ENCODE data around the gene MEA1. TPM values are rescaled to one million over a fixed set of nuclear protein-coding genes. Genes with fewer than 3 reads are reported as not detected.
"Not testable (repeated sequence)": the region's sequence is repeated elsewhere in the genome, so short reads cannot be mapped to it uniquely, and the experiment has no call there.

The MEA1 gene
- polyA plus RNA-seq, 1 donor, result 76.7 TPM

DNA sequence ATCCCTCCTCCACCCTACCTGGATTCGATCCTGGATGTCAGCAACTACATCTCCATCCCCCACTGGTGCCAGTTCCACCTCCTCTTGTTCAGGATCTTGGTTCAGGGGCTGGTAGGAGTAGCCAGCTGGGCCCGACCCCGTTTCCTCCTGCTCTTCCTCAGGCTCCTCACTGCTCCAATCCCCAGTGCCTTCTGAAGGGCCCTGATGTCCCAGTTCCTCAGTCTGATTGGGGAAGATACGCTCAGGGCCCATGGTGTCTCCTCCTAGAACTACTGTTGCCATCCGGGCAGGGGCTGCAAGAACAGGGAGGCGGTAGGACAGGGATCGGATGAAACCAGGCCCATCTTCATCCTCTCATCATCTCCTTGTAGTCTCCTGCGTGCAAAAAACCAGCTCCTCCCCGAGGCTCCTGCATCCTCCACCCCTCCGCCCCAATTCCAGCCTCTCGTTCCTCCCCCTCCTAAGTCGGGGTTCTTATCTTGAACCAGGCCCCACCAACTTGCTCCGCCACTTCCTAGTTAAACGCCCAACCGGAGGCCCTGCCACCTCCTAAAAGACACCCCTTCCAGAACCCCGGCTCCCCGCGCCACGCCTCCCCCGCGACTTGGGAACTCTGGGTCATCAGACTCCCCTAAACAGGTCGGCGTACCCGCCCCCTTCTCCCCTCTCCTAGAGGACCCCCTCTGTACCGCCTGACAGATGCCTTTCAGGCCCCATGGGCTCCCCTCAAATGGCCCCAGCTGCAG lies 476 bp downstream of the MEA1 start:
- no peak for DNase-seq

DNA sequence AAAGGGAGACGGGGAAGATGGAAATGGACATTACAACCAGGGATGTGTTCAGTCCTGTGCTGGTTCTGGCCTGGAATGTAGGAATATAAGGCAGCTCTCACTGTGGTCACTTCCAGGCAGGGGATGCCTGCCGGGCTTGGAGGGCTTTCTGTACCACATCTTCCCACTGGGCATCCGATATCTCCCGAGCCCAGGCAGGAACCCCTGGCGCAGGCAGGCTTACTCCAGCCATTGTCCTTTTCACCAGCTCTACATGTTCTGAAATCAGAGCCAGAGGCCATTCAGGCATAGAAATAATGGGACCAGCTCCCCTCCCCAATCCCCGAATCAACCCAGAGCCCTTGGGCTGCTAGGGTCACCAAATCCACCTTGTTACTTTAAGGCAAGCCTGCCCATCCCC lies 1.4 kb downstream of the MEA1 start:
- DNase-seq, result no peak

DNA sequence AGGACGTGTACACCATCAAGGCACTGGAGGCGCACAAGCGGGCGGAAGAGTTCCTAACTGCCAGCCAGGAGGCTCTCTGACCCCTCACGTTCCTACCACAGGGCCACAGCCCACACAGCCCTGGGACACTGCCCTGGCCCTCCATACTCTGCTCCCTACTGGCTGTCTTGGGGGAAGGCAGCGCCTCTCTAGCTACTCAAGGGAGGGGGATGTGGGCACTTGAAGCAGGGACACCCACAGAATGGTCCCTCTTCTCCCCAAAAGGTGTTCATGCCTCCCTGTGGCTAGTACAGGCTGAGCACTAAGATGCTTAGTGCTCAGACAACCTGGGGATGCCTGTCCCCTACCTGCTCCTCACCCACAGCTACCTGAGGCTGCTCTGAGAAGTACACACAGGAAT lies 2.5 kb downstream of the MEA1 start:
- no peak for DNase-seq

DNA sequence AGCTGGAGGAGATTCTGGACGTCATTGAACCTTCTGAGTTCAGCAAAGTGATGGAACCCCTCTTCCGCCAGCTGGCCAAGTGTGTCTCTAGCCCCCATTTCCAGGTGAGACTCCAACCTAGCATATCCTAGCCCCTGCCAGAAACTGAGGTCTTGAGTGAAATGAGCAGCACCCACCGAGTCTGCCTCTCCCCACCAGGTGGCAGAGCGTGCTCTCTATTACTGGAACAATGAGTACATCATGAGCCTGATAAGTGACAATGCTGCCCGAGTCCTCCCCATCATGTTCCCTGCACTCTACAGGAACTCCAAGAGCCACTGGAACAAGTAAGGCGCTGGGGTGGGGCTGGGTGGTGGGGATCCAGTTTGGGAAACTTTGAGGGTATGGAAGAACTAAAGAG lies 4.6 kb downstream of the MEA1 start:
- no peak for DNase-seq

DNA sequence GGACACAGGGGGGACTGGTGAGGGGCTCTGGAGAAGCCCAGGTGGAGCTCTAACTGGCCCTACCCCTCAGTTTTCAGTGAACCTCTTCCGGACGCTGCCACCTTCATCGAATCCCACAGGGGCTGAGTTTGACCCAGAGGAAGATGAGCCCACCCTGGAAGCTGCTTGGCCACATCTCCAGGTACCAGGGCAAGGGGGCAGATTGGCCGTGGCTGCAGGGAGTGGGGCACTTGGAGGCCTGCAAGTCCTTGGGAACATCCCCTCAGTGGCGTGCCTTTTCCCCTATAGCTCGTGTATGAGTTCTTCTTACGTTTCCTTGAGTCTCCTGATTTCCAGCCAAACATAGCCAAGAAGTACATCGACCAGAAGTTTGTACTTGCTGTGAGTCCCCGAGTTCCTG lies 6.6 kb downstream of the MEA1 start:
- DNase-seq, result no peak

DNA sequence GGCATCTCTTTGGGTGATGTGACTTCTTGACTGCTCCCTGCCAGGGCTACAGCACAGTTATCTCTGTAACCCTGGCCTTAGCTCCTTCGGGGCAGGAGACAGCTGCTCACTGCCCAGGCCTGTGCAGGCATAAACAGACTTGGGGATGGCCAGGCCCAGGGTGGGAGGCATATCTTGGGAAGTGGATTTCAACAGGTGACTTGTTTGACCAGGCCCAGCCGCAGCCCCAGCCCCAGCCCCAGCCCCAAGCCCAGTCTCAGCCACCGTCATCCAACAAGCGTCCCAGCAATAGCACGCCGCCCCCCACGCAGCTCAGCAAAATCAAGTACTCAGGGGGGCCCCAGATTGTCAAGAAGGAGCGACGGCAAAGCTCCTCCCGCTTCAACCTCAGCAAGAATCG lies 7.5 kb downstream of the MEA1 start:
- no peak for DNase-seq

DNA sequence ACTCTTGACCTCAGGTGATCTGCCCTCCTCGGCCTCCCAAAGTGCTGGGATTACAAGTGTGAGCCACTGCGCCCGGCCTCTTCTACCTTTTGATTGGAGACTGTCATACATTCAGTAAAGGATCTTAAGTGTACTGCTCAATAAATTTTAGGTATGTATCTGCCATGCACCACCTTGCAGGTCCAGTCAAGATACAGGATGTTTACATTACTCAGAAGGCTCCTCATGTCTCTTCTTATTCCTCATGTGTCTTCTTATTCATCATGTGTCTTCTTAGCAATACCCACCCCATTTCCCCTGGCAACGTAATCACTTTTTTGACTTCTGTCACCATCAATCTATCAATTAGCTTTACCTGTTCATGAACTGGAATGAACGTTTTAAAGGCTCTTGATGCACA lies 7.9 kb downstream of the MEA1 start:
- DNase-seq, result no peak

DNA sequence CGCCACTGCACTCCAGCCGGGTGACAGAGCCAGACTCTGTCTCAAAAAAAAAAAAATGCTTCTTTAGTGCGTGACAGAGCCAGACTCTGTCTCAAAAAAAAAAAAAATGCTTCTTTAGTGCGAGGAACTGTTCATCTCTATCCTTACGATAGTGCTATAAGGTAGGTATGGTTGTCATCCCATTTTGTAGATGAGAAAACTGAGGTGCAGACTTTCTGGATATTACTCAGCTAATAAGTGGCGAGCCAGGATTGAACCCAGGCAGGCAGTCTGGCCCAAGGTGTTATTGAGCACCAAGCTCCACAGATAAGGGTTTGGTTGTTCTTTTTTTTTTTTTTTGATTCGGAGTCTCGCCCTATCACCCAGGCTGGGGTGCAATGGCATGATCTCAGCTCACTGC lies 11.9 kb downstream of the MEA1 start:
- DNase-seq, result no peak

DNA sequence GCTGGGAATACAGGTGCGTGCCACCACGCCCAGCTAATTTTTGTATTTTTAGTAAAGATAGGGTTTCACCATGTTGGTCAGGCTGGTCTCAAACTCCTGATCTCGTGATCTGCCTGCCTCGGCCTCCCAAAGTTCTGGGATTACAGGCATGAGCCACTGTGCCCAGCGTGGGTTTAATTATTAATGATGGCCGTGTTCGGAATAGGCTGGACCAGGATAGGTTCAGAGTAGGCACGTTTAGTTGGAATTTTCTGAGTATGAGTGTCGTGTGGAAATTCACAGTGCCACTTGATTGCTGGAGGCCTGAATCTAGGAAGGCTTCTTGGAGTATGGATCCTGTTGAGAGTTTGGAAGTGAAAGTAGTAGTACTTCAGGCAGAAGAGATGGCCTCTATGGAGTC lies 15.5 kb downstream of the MEA1 start:
- not testable (repeated sequence) for DNase-seq

DNA sequence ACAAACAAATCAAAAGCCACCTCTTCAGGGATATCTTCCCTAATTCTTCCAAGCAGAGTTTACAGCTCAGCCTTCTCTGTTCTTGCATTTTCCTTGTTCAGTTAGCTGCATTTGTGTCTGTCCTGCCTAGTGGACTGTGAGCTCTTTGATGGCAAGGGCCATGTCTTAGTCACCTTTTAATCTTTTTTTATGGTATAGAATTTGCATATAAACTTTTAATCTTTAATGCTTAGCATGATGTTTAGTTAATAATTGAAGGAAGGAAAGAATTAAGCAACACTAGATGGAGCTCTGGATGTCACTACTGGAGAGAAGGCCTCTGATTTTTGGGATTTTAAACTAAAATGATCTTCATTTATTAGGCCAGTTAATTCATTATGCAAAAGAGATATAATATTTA lies 17.2 kb downstream of the MEA1 start:
- DNase-seq, result no peak

DNA sequence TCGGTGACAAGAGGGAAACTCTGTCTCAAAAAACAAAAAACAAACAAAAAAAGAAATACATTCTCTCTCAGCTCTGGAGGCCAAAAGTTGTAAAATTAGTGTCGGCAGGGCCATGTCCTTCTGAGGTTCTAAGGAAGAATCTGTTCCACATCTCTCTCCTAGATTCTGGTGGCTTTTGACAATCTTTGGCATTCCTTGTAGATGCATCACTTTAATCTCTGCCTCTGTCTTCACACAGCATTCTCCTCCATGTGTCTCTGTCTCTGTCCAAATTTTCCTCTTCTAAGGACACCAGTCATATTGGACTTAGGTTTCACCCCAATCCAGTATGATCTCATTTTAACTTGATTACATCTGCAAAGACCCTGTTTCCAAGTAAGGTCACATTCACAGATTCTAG lies 20.3 kb downstream of the MEA1 start:
- DNase-seq, result no peak

DNA sequence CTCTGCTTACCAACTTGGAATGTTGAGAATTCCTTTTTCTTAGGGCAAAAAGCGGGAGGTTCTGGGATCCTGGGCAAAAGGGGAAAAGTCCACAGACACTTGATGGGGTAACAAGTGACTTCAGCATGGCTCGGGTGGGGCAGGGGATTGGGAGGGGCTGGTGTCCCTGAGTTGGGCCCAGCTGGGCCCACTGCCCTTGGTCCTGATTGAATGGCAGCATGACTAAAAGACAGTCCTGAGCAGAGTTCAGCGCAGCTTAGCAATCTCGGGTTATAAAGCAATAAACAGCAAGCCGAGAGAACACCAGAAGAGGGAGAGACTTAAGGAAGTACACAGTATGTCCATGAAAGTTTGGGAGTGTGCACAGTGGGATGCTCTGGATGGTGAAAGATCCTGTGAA lies 23.8 kb downstream of the MEA1 start:
- no peak for DNase-seq

DNA sequence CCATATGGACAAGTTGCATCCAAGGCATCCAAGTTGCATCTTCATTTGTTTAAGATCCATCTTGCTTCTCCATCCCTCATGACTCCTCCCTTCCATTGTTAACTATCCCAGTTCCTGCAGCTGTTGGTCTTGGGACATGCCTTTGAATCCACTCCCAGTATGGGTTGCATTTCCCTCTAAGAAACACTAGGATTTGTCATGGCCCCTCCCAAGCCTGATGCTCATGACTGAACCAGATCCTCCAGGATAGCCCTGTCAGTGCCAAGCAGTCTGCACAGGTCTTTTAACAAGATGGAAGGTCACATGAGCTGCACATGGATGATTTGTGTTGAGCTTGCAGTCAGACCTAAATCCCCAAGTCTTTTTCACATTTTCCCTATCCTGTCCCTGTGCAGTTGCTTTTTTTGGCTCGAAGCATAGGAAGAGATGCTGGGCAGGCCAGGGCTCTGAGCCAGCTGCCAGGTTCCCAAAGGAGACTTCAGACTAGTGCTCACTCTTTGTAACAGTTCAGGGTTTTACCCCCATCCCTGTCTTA lies 25.2 kb downstream of the MEA1 start:
- no peak for DNase-seq

DNA sequence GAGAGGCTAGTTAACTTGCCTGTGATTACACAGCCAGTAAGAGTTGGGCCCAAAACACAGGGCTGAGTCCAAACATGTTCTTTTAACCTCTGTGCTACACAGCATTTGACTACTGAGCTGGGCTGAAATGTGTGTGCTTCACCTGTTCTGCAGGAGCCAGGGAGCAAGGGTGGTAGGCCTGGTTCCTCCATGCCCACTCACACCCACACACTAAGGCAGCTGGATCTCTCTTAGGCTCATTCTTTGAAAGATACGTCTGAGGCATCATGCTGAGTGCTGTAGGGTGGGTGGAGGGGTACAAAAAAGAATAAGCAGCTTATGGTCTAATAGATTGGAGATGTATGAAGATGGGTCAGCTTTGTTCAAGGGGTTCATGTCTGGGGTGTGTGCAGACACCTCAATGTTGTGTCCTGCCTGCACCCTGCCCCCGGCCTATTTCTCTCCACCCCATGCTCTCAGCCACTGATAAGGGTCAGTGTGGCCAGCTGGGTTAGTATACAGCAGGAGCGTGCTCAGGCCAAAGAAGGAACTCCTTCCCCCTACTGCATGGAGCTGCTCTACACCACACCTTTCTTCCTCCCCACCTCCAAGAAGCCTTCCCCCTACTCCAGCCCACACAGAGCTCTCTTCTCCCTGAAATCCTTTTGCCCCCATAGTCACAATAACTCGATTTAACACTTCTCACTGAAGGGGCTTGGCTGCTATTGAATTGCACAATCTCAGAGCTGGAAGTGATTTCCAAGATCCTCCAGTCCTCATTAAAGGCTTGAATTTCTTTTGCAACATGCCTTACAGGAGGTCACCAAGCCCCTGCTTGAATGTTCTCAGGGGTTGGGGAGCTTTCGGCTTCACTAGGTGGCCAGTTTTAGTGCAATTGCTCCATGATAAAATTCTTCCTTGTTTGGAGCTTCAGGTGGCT lies 26.0 kb downstream of the MEA1 start:
- no peak for DNase-seq

DNA sequence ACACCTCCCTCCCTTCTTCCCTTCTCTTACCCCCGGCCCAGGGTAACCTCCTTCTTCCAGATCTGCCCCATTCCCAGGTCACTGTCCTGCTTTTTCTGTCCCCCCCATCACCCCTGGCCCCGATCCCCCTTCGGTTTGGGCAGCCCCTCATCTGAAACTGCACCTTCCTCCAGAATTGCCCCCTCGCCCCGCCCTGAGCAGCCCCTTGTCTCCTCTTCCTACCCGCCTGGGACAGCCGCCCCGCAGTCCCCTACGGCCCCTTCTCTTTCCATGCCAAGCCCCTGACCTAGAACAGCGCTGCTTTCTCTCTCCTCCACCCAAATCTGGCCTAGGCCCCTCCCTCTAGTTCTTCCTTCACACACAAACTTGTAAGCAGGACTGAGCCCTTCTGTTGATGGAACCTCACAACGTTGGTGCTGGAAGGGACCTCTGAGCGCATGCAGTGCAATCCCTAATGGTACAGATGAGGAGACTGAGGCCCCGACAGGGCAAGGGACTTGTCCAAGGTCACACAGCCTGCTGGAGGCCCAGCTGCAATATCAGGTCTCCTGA lies 28.7 kb downstream of the MEA1 start:
- no peak for DNase-seq

DNA sequence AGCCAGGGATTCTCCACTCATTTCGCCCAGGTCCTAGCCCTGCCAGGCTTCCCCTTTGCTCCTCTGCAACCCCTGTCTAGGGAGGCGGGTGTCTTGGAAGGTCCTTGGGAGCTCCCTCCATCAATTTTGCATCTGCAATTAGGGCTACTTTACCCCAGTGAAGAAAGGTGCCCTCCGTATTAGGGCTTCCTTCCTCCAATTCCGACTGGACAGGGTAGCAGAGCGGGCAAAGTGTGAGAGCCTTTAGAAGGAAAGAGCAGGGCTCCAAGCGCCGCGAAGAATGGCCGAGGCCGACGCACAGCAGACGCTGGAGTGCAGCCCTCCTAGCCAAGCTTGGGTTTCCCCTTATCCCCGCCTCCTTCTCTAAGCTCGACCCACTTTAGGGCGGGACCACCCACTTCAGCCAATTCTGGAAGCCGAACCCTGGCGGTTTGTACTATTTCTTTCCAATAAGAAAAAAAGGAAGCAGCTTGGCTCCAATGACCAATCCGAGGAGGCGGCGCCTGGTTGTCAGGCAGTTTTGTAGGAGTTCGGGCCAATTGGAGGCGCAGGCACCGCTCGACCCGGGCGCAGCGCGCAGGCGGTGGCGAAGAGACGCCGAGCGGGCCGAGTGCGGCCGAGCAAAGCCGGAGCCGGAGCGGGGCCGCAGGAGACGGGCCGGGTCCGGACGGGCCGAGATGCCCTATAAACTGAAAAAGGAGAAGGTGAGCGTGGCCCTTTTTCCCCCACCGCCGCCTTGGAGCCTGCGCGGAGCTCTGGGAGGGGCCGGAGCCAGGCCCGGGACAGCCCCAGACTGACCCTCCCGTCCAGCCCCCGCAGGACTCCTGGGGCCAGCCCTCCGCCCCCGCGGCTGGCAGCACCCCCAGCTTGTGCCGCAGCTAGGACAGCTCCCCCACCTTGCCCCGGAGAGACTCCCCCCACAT lies 29.5 kb downstream of the MEA1 start, which contains the start of gene PPP2R5D:
TSS of gene PPP2R5D (plus strand) at position 570 of the 923 bp plus-strand sequence. CDS start at position 678, 108 bp downstream.
- DNase-seq, result peak; percentile 99

DNA sequence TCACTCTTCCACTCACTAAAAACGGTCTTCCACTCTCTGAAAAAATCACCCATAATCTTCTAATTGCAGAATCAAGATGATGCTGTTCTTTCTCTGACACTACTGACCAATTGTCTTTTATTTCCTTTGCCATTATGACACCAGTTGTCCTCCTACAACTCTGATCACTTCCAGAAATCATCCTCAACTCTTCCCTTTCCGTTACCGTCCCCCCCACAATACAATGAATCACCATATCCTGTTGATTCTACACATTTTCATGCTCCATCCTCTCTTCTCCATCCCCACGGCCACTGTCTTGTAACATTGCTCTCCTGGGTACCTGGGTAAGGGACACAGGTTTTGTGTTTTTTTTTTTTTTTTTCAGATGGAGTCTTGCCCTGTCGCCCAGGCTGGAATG lies 31.9 kb downstream of the MEA1 start:
- no peak for DNase-seq

DNA sequence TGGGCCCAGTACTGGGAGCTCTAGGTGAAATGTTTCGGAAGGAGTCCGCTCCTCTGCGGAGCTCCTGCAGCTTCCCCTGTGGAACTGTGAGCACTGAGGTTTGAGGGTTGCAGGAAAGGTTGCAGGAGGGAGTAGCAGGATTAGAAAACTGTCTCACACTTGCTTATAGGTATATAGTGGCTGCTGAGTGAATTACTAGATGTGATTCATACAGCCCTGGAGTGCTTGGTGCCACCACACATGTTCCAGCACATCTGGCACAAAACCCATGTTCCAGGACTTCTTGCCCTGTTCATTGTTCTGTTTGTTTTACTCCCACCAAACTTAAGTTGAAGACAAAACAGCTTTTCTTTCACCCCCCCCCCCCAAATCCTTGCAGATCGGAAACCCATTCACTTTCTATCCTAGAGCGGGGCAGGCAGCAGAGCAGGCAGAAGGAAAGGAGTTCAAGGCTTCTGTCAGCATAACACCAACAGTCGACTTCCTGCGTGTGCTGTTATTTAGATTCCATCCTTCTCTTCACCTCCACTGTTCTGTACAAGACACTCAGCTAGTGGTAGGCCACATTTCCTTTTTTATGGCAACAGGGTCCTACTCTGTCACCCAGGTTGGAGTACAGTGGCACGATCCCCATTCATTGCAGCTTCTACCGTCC lies 34.1 kb downstream of the MEA1 start:
- DNase-seq, result no peak

DNA sequence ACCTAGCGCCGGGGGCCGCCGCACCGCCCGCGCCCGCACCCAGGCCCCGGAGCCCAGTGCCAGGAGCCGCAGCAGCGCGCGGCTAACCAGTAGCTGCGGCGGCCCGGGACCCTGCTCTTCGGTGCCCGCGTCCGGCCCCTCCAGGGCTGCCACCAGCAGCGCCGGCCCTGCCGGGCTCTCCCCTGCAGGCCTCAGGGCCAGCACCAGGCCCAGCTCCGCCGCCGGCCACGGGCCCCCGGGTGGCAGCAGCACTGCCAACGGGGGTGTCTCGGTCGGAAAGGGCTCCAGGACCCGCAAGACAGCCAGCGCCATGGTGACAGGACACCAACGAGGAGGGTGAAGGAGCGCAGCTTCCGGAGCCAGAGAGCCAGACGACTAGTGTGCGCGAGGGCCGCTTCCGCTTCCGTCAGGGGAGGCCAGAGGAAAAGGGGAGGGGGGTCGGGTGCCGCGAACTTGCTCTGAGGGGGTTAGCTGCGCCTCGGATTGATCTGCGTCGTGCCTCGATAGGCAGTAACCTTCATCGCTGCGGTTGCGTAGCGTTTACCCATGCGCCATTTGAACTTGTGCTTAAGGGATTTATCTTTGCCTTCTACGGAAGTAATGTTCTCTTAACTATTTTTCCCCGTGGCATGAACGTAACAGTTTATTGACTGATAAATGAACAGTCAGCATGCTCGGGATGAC lies 34.8 kb downstream of the MEA1 start, which contains the start of gene PEX6:
TSS of gene PEX6 (minus strand) at position 343 of the 684 bp plus-strand sequence. CDS start at position 312, 31 bp downstream.
- DNase-seq, result peak; percentile 84

DNA sequence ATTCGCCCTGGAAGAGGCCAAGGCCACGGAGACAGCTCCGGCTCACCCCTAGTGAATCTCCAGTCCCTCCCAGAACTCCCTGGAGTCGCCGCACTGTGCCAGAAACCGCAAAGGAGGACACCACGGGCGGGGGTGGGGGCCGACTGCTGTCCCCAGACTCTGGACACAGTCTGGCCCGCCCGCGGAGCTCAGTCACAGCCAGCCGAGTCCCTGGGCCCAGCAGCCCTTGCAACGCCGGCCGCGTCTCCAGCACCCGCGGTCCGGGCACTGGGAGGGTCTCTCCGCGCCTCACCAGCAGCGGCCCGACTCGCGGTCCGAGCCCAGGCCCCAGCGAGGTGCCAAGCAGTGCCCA lies 35.3 kb downstream of the MEA1 start:
- DNase-seq, result no peak
